Eye (tissue), 1 donor: ENCODE results near the gene MAD1L1.

ENCODE experiments used
- DNase-seq: peaks from one replicate; pipeline ENCODE4 v3.0.0-alpha.2; 2015

The MAD1L1 gene

GRCh38 chr7:2232766-2233520 is at the start of gene MAD1L1:
Gene MAD1L1 (minus strand): TSS chr7:2232945. CDS start chr7:2230133, 2,812 bp downstream.
- DNase-seq: peak; percentile 97

- no peak for DNase-seq
Observed at GRCh38 chr7:2282185-2282751, 49.5 kb upstream of the MAD1L1 start.

- DNase-seq: no peak
Observed at GRCh38 chr7:2281541-2281940, 48.8 kb upstream of the MAD1L1 start.

GRCh38 chr7:2280424-2280823 is 47.7 kb upstream of the MAD1L1 start:
- no peak for DNase-seq

GRCh38 chr7:2279896-2280295 is 47.2 kb upstream of the MAD1L1 start:
- DNase-seq: peak; percentile 47

GRCh38 chr7:2278026-2278425 is 45.3 kb upstream of the MAD1L1 start:
- no peak for DNase-seq

GRCh38 chr7:2276107-2276506 is 43.4 kb upstream of the MAD1L1 start:
- DNase-seq: no peak

GRCh38 chr7:2275101-2275500 is 42.4 kb upstream of the MAD1L1 start:
- DNase-seq: no peak

- DNase-seq: no peak
Observed at GRCh38 chr7:2274666-2275065, 41.9 kb upstream of the MAD1L1 start.

GRCh38 chr7:2273866-2274265 is 41.1 kb upstream of the MAD1L1 start:
- no peak for DNase-seq

- DNase-seq: no peak
Observed at GRCh38 chr7:2272031-2272430, 39.3 kb upstream of the MAD1L1 start.

- DNase-seq: no peak
Observed at GRCh38 chr7:2271273-2272026, 38.7 kb upstream of the MAD1L1 start.

- DNase-seq: no peak
Observed at GRCh38 chr7:2270495-2270894, 37.8 kb upstream of the MAD1L1 start.

- DNase-seq: no peak
Observed at GRCh38 chr7:2269991-2270460, 37.3 kb upstream of the MAD1L1 start.

GRCh38 chr7:2269089-2269990 is 36.6 kb upstream of the MAD1L1 start:
- peak; percentile 33 for DNase-seq

- peak; percentile 56 for DNase-seq
Observed at GRCh38 chr7:2266911-2267310, 34.2 kb upstream of the MAD1L1 start.

GRCh38 chr7:2264158-2264557 is 31.4 kb upstream of the MAD1L1 start:
- no peak for DNase-seq

- no peak for DNase-seq
Observed at GRCh38 chr7:2263176-2263575, 30.4 kb upstream of the MAD1L1 start.

GRCh38 chr7:2261611-2262010 is 28.9 kb upstream of the MAD1L1 start:
- no peak for DNase-seq

GRCh38 chr7:2260820-2261219 is 28.1 kb upstream of the MAD1L1 start:
- DNase-seq: peak; percentile 36

- DNase-seq: no peak
Observed at GRCh38 chr7:2259480-2259879, 26.7 kb upstream of the MAD1L1 start.

GRCh38 chr7:2258661-2259365 is 26.1 kb upstream of the MAD1L1 start:
- DNase-seq: no peak
